Kidney epithelial cell (primary cell): ENCODE measurements around the gene PDLIM7. TPM values are rescaled to one million over a fixed set of nuclear protein-coding genes. Genes with fewer than 3 reads are reported as not detected.
"Not testable (repeated sequence)": the region's sequence is repeated elsewhere in the genome, so short reads cannot be mapped to it uniquely, and the experiment has no call there.

Experiments
- DNase-seq: peaks from one replicate; pipeline ENCODE4 v3.0.0-alpha.2; 2010; ENCODE audit warnings: low read depth
- H3K27me3 ChIP-seq: 2 replicates; pipeline ENCODE4 v1.6.0; 2011; ENCODE audit warnings: low read length; ENCODE audit not compliant: control insufficient read depth, insufficient read depth
- H3K36me3 ChIP-seq: 2 replicates; pipeline ENCODE4 v1.5.1; 2011; ENCODE audit warnings: low read length; ENCODE audit not compliant: control insufficient read depth, insufficient read depth
- H3K4me3 ChIP-seq: 2 replicates; pipeline ENCODE4 v1.5.1; 2011; ENCODE audit warnings: low read depth, mild to moderate bottlenecking, control low read depth, low read length
- CTCF ChIP-seq: IDR thresholded peaks from 2 replicates; pipeline ENCODE4 v1.5.1; 2011; ENCODE audit warnings: mild to moderate bottlenecking, moderate library complexity, low read length, control low read depth, inconsistent platforms; ENCODE audit not compliant: insufficient read depth, poor library complexity, severe bottlenecking
- total RNA-seq: library from RNA; depleted of rRNA; stranded (reverse); fragments of >200 nt; gene quantifications from 2 replicates; pipeline ENCODE4 v1.2.3, GENCODE V29; 2015

Gene PDLIM7
- total RNA-seq, 1 donor from 2014 or later: 467 TPM

- Histone ChIP-seq H3K36me3 (peaks cover 17% of the 10 kb centered on the region), H3K27me3 (no peaks in the 10 kb centered on the region), H3K4me3 (no peak overlapping the region)
- peak; percentile 10 for TF ChIP-seq CTCF
- no peak for DNase-seq
Measured at GRCh38 chr5:177489119-177489716, 8.2 kb downstream of the PDLIM7 start.

GRCh38 chr5:177487975-177488374 lies 9.4 kb downstream of the PDLIM7 start:
- DNase-seq: no peak
- H3K36me3 ChIP-seq: peaks cover 19% of the 10 kb centered on the region
- TF ChIP-seq CTCF: no peak
- no peak overlapping the region for H3K4me3 ChIP-seq
- H3K27me3 ChIP-seq: no peaks in the 10 kb centered on the region

DNA sequence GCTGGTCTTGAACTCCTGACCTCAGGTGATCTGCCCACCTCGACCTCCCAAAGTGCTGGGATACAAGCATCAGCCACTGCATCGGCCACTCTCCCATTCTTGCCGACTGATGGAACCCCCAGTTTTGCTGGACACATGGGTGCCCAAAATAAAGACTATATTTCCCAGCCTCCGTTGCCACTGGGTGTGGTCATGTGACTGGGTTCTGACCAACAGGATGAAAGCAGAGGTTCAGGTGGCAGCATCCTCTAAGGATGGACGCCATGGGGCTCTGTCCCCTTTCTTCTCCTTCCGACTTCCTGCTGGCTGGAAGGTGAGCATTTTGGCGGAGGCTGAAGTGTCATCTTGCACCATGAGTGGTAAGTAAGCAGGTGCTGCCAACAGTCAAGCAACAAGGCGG lies 10.3 kb downstream of the PDLIM7 start:
- Histone ChIP-seq H3K36me3 (peaks cover 19% of the 10 kb centered on the region), H3K27me3 (no peaks in the 10 kb centered on the region), H3K4me3 (no peak overlapping the region)
- no peak for DNase-seq
- TF ChIP-seq CTCF: no peak

- H3K36me3 ChIP-seq: peaks cover 18% of the 10 kb centered on the region
Measured at GRCh38 chr5:177486256-177486655, 11.1 kb downstream of the PDLIM7 start.

DNA sequence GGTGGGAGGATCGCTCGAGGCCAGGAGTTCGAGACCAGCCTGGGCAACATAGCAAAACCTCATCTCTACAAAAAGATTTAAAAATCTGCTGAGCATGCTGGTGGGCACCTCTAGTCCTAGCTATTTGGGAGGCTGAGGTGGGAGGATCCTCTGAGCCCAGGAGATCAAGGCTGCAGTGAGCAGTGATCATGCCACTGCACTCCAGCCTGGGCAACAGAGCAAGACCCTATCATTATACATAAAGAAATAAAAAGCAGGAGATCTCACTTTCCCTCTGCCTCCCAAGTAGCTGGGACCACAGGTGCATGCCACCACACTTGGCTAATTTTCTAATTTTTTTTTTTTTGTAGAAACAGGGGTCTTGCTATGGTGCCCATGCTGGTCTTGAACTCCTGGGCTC lies 11.7 kb downstream of the PDLIM7 start:
- not testable (repeated sequence) for H3K4me3 ChIP-seq, H3K27me3 ChIP-seq, DNase-seq
- H3K36me3 ChIP-seq: peaks cover 17% of the 10 kb centered on the region

More at GRCh38 chr5:177486256-177486655, 11.1 kb downstream of the PDLIM7 start:
- Histone ChIP-seq H3K4me3 (no peak overlapping the region), H3K27me3 (no peaks in the 10 kb centered on the region)
- TF ChIP-seq CTCF: no peak
- no peak for DNase-seq

DNA sequence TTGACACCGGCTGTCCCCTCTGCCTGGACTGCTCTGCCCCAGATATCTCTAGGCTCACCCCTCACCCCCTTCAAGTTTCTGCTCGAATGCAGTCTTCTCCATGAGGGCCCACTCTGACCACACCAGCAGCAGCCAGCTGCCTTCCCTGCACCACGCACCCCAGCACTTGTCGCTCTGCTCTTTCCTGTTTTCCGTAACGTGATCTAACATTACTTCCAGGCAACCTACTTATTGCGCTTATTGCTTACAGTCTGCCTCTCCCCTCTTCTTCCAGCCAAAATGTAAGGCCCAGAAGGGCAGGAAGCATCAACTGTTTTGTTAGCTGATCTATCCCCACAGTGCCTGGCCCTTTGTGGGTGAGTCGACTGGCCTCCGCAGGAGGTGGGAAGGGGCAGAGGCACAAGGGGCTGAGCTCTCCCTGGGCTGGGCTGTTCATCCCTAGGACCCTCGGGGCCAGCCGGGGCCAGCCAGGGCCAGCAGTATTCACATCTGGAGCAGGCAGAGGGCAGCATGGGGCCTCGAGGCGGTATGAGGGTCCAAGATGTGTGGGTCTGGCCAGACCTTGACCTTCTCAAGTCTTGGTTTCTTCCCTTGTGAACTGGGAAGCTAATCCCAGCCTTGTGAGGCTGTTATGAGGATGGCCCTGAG lies 12.4 kb downstream of the PDLIM7 start:
- no peak for TF ChIP-seq CTCF
- no peak overlapping the region for H3K4me3 ChIP-seq
- H3K36me3 ChIP-seq: peaks cover 16% of the 10 kb centered on the region
- no peak for DNase-seq
- no peaks in the 10 kb centered on the region for H3K27me3 ChIP-seq
